Prostate gland (tissue), 2 donors: ENCODE measurements around the gene DUSP12. TPM values are rescaled to one million over a fixed set of nuclear protein-coding genes. Genes with fewer than 3 reads are reported as not detected.

Source experiments
- DNase-seq: peaks from one replicate; pipeline ENCODE4 v3.0.0-alpha.2; 2019; ENCODE audit warnings: low spot score
- H3K27ac ChIP-seq, 2 donors: fragments of 200-600 bp; sonication (generic); 2 replicates each; pipeline ENCODE4 v1.5.1; 2017 to 2019
- H3K27me3 ChIP-seq: fragments of 200-600 bp; sonication (generic); replicated peaks from 2 replicates; pipeline ENCODE4 v1.5.1; 2019; ENCODE audit not compliant: insufficient read depth
- H3K36me3 ChIP-seq, 2 donors: fragments of 200-600 bp; sonication (generic); 1 replicate in 1 of 2; 2 replicates in 1 of 2; pipeline versions ENCODE4 v1.5.1 to v1.8.1; 2017 to 2019
- H3K4me1 ChIP-seq: fragments of 200-600 bp; sonication (generic); replicated peaks from 2 replicates; pipeline ENCODE4 v1.5.1; 2019
- H3K4me3 ChIP-seq, 2 donors: fragments of 200-600 bp; sonication (generic); 2 replicates each; pipeline ENCODE4 v1.5.1; 2017 to 2019
- H3K9me3 ChIP-seq: fragments of 200-600 bp; sonication (generic); 2 replicates; pipeline ENCODE4 v1.5.1; 2017
- CTCF ChIP-seq, 4 experiments: fragments of 200-600 bp in 2 of 4; fragments of 450-650 bp in 2 of 4; sonication (generic) in 2 of 4; IDR thresholded peaks; 1 replicate in 3 of 4; 2 replicates in 1 of 4; pipeline ENCODE4 v1.5.1; 2016 to 2019; ENCODE audit warnings: antibody characterized with exemption in 4 of 4, mild to moderate bottlenecking in 2 of 4, moderate library complexity in 2 of 4
- POLR2A ChIP-seq: fragments of 450-650 bp; IDR thresholded peaks from one replicate; pipeline ENCODE4 v1.6.1; 2016; ENCODE audit warnings: antibody characterized with exemption, mild to moderate bottlenecking
- POLR2AphosphoS5 ChIP-seq: sonication (generic); formaldehyde crosslinking; IDR thresholded peaks from one replicate; pipeline ENCODE4 v1.6.1; 2017; ENCODE audit warnings: antibody characterized with exemption
- WGBS: methylation state at CpG from one replicate; pipeline ENCODE4 v1.1.5; 2018; 5-methylcytosine and 5-hydroxymethylcytosine counted together
- intact Hi-C: fragments of 100-400 bp; cut with DNase I; formaldehyde crosslinking; loops from one replicate; pipeline ENCODE4 v1.14.2; 2022
- total RNA-seq, 2 donors: library from RNA; depleted of rRNA; stranded (reverse); fragments of >200 nt; gene quantifications; one replicate each; pipeline ENCODE4 v1.1.0, GENCODE V29; 2016

The DUSP12 gene
- total RNA-seq, 2 donors from 2014 or later: 34.4 to 35.6 TPM

DNA sequence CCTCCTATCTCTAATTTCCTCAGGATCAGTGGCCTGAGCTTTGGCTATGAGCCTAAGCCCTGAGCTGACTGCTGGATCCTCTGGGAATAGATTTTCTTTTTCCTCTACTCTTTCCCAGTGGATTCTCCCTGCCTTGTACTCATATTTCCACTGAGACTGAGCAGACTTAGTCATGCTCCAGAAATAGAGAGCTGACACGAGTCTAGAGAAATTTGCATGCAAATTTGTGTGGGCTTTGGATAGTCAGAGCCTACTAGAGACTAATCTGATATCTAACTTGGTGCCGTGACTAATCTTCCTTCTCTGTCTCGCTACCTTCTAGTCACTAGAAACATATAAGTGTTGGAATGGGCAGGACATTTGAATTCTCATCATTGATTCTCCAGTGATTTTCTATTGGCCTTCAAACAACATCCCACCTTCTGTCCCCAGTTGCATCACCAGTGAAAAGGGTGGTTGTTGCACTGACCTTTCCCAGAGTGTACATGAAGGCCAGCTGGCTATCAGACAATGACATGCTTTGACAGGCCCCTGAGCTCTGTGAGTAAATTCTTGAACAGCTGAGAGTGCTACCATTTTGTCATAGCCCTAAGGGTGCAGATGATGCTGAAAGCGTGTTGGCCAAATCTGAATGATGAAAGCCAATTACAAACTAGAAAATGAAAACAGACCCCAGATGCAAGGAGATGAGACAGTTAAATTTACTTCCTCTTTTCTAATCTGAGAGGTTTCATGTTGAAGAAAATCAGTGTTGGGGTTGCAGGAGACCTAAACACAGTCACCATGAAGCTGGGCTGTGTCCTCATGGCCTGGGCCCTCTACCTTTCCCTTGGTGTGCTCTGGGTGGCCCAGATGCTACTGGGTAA lies 42.9 kb upstream of the DUSP12 start, which contains the start of gene FCRLA:
TSS of gene FCRLA (plus strand) at position 748 of the 866 bp plus-strand sequence. CDS start at position 784, 36 bp downstream.
- DNase-seq: no peak
- intact Hi-C loops: no loop called here
- H3K9me3 ChIP-seq: no peaks in the 10 kb centered on the region
- H3K4me1 ChIP-seq: no peaks in the 10 kb centered on the region
- no peak within 1 kb of the TSS for H3K4me3 ChIP-seq
- 57% methylated on average over 4 of the region's 4 CpGs for WGBS
- H3K36me3 ChIP-seq: no peaks in the 10 kb centered on the region
- no peaks in the 10 kb centered on the region for H3K27me3 ChIP-seq
- TF ChIP-seq POLR2AphosphoS5: no peak
- no peak for TF ChIP-seq POLR2A
- TF ChIP-seq CTCF (IDR thresholded peaks at IDR 0.05): no peak
- H3K27ac ChIP-seq: no peak within 1 kb of the TSS

DNA sequence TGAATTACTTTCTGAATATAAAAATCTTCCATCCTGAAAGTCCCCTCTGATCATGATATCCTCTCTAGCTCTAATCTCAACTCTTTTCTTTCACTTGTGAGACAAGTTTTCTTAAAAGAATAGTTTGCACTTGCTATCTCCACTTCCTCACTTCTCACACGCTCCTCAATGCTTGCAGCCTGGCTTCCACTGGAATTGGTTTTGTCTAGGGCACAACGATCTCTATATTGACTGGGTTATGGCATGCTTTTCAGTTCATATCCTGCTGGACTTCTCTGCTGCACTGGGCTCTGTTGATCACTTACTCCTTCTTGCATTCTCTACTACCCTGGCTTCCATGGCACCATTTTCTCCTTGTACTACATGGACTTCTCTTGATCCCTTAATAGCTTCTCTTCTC lies 42.1 kb upstream of the DUSP12 start:
- Histone ChIP-seq H3K27me3 (no peaks in the 10 kb centered on the region), H3K4me1 (no peaks in the 10 kb centered on the region), H3K36me3 (no peaks in the 10 kb centered on the region), H3K4me3 (no peak overlapping the region), H3K9me3 (no peaks in the 10 kb centered on the region), H3K27ac (no peak overlapping the region)
- no peak for DNase-seq
- intact Hi-C loops: no loop called here
- no peak for TF ChIP-seq POLR2AphosphoS5
- WGBS: 94% methylated on average over 2 of the region's 2 CpGs

GRCh38 chr1:161709373-161709772 lies 40.2 kb upstream of the DUSP12 start:
- H3K27ac ChIP-seq: no peak overlapping the region
- intact Hi-C loops: no loop called here
- DNase-seq: no peak
- TF ChIP-seq CTCF (IDR thresholded peaks at IDR 0.05) (no peak), POLR2A (no peak), POLR2AphosphoS5 (no peak)
- H3K9me3 ChIP-seq: no peaks in the 10 kb centered on the region
- H3K36me3 ChIP-seq: no peaks in the 10 kb centered on the region
- H3K4me1 ChIP-seq: no peaks in the 10 kb centered on the region
- H3K27me3 ChIP-seq: no peaks in the 10 kb centered on the region
- WGBS: 62% methylated on average over 4 of the region's 4 CpGs
- H3K4me3 ChIP-seq: no peak overlapping the region

DNA sequence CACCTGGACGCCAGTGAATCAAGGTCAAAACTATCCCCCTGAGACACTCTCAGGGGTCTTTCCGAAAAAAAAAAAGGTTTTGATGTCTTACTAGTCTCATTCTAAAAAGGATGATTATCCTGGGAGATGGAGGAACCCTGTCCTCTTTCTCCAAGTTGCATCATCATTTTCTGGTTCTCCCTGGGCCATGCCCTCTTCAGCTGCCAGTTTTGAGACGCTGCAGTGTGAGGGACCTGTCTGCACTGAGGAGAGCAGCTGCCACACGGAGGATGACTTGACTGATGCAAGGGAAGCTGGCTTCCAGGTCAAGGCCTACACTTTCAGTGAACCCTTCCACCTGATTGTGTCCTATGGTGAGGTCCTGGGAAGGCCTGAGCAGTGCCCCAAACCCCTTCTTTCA lies 39.0 kb upstream of the DUSP12 start:
- Histone ChIP-seq H3K4me1 (no peaks in the 10 kb centered on the region), H3K9me3 (no peaks in the 10 kb centered on the region), H3K27me3 (no peaks in the 10 kb centered on the region), H3K4me3 (no peak overlapping the region), H3K36me3 (no peaks in the 10 kb centered on the region), H3K27ac (no peak overlapping the region)
- 84% methylated on average over 4 of the region's 4 CpGs for whole genome bisulfite sequencing
- DNase-seq: no peak
- TF ChIP-seq POLR2A (no peak), POLR2AphosphoS5 (no peak), CTCF (IDR thresholded peaks at IDR 0.05) (no peak)
- intact Hi-C loops: no loop called here

DNA sequence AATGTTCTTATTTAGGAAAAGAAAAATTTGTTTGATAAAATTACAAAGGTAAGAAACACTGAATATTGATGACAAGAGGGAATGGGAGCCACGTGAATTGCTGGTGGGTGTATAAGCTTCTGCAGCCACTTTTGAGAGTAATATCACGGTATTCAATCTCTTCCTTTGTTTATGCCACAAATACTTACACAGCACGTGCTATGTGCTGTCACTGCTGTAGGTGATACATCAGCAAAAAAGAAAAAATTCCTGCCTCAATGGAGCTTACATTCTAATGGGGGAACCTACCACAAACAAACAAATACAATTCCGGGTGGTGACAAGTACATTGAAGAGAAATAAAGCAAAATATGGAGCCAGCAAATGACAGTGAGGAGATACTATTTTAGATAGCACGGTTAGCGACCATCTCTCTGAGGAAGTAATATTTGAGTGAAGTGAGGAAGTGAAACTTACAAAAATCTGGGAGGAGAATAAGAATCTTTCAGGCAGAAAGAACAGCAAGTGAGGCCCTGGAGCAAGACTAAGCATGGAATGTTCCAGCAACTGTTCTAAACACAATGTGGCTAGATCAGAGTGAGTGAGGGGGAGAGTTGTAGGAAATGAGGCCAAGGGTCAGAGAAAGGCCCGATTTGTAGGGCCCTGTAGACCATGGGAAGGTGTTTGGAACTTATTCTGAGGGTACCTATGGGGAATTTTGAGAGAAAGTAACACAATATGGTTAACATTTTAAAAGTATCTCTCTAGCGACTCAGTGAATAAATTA lies 30.8 kb upstream of the DUSP12 start:
- Histone ChIP-seq H3K27ac (no peak overlapping the region), H3K4me3 (no peak overlapping the region), H3K27me3 (no peaks in the 10 kb centered on the region), H3K4me1 (no peaks in the 10 kb centered on the region), H3K9me3 (no peaks in the 10 kb centered on the region), H3K36me3 (no peaks in the 10 kb centered on the region)
- intact Hi-C loops: no loop called here
- TF ChIP-seq POLR2AphosphoS5 (no peak), POLR2A (no peak), CTCF (IDR thresholded peaks at IDR 0.05) (no peak)
- no peak for DNase-seq
- WGBS: 70% methylated on average over 8 of the region's 8 CpGs
